Measurements from ENCODE around the gene MYO5B.

- TF ChIP-seq CTCF (IDR thresholded peaks at IDR 0.05; ENCODE audit: insufficient read depth, low read length, poor library complexity, severe bottlenecking) (no peak), EZH2phosphoT487 (conservative IDR thresholded peaks at IDR 0.05; ENCODE audit: low read length) (no peak)
These were observed 293.0 kb downstream of the MYO5B start for GRCh38 chr18:49901862-49902340.
